PC-9 (cell line): ENCODE results near the gene PHLPP2. TPM values are rescaled to one million over a fixed set of nuclear protein-coding genes. Genes with fewer than 3 reads are reported as not detected.

Experiments used
- BruUV-seq: library from RNA; stranded (reverse); fragments of 400-500 nt; replicated peaks from 2 replicates; lab custom pipeline; 2021; lab: Mats Ljungman, UMichigan
- CTCF ChIA-PET: fragments of 300-600 bp; sonication (Branson Sonifier 250); formaldehyde crosslinking; loops from one replicate; lab custom pipeline; 2022; ENCODE audit warnings: antibody characterized with exemption; lab: Charles Lee
- POLR2A ChIA-PET: fragments of 300-600 bp; sonication (Branson Sonifier 250); formaldehyde crosslinking; loops from one replicate; lab custom pipeline; 2022; ENCODE audit warnings: antibody characterized with exemption; ENCODE audit not compliant: unreplicated experiment; lab: Charles Lee
- DNase-seq, 2 experiments: peaks; one replicate each; pipeline versions ENCODE4 v3.0.0 to v3.0.0-alpha.2; 2015 to 2022; ENCODE audit warnings: mixed read lengths in 1 of 2
- H2AFZ ChIP-seq: fragments of 200-600 bp; sonication (generic); 2 replicates; pipeline ENCODE4 v1.8.1; 2017; ENCODE audit warnings: antibody characterized with exemption
- H3F3A ChIP-seq: fragments of 200-600 bp; sonication (generic); 2 replicates; pipeline ENCODE4 v1.8.1; 2017; ENCODE audit warnings: antibody characterized with exemption, mild to moderate bottlenecking, low read depth; ENCODE audit not compliant: insufficient read depth
- H3K27ac ChIP-seq: fragments of 200-600 bp; sonication (generic); 2 replicates; pipeline ENCODE4 v1.6.1; 2016; ENCODE audit warnings: mixed run types
- H3K27me3 ChIP-seq: fragments of 200-600 bp; sonication (generic); 2 replicates; pipeline ENCODE4 v1.6.1; 2016; ENCODE audit warnings: low read depth, mixed run types; ENCODE audit not compliant: insufficient read depth
- H3K36me3 ChIP-seq: fragments of 200-600 bp; sonication (generic); 2 replicates; pipeline ENCODE4 v1.6.1; 2016; ENCODE audit warnings: low read depth, mixed run types
- H3K4me1 ChIP-seq: fragments of 200-600 bp; sonication (generic); replicated peaks from 2 replicates; pipeline ENCODE4 v1.6.1; 2016; ENCODE audit warnings: mixed run types; ENCODE audit not compliant: insufficient read depth
- H3K4me2 ChIP-seq: fragments of 200-600 bp; sonication (generic); 2 replicates; pipeline ENCODE4 v1.6.1; 2017; ENCODE audit warnings: mixed run types
- H3K4me3 ChIP-seq: fragments of 200-600 bp; sonication (generic); 2 replicates; pipeline ENCODE4 v1.6.1; 2016; ENCODE audit warnings: mixed run types
- H3K79me2 ChIP-seq: fragments of 200-600 bp; sonication (generic); 2 replicates; pipeline ENCODE4 v1.6.1; 2017; ENCODE audit warnings: low read depth, mixed run types
- H3K9me2 ChIP-seq: fragments of 200-600 bp; sonication (generic); 2 replicates; pipeline ENCODE4 v1.8.1; 2017; ENCODE audit warnings: mild to moderate bottlenecking; ENCODE audit not compliant: insufficient read depth
- H3K9me3 ChIP-seq: fragments of 200-600 bp; sonication (generic); 2 replicates; pipeline ENCODE4 v1.8.1; 2016; ENCODE audit warnings: low read depth; ENCODE audit not compliant: insufficient read depth
- H4K20me1 ChIP-seq: fragments of 200-600 bp; sonication (generic); 2 replicates; pipeline ENCODE4 v1.8.1; 2017; ENCODE audit not compliant: insufficient read depth
- CTCF ChIP-seq: fragments of 200-600 bp; sonication (generic); conservative IDR thresholded peaks from 2 replicates; pipeline ENCODE4 v1.6.1; 2017; ENCODE audit warnings: mixed run types, antibody characterized with exemption, mild to moderate bottlenecking, moderate library complexity
- EZH2 ChIP-seq: fragments of 200-600 bp; sonication (generic); IDR thresholded peaks from 2 replicates; pipeline ENCODE4 v1.8.0; 2017; ENCODE audit warnings: antibody characterized with exemption, low read depth
- intact Hi-C: fragments of 100-400 bp; cut with micrococcal nuclease; formaldehyde crosslinking; loops from one replicate; pipeline ENCODE4 v1.10.0; 2022; ENCODE audit not compliant: unreplicated experiment
- total RNA-seq: library from RNA; stranded (reverse); gene quantifications from 2 replicates; pipeline ENCODE4 v1.2.3, GENCODE V29; 2021

The PHLPP2 gene
- total RNA-seq, 1 experiment from 2014 or later, result 5.5 TPM

GRCh38 chr16:71769222-71769621 lies 44.7 kb upstream of the PHLPP2 start:
- no TSS peak for BruUV-seq
- DNase-seq, result no peak
- POLR2A ChIA-PET, result no interaction called here
- CTCF ChIA-PET, result no interaction called here
- peaks cover 38% of the 10 kb centered on the region; the same call in 1 of the 2 replicates for H3K36me3 ChIP-seq
- no peak overlapping the region for H3K27ac ChIP-seq
- no peaks in the 10 kb centered on the region for H3K9me2 ChIP-seq
- no peaks in the 10 kb centered on the region for H3K27me3 ChIP-seq
- TF ChIP-seq EZH2 (no peak), CTCF (no peak)
- peaks cover 17% of the 10 kb centered on the region; the same call in 1 of the 2 replicates for H3F3A ChIP-seq
- peaks cover 23% of the 10 kb centered on the region for H4K20me1 ChIP-seq
- H3K4me2 ChIP-seq, result no peak overlapping the region
- 0 out of 2 replicates have a peak, but pooled peaks cover 11% of the 10 kb centered on the region for H3K79me2 ChIP-seq
- no peaks in the 10 kb centered on the region; the same call in 1 of the 2 replicates for H3K4me1 ChIP-seq
- no peak overlapping the region for H2AFZ ChIP-seq
- H3K4me3 ChIP-seq, result no peak overlapping the region
- H3K9me3 ChIP-seq, result no peaks in the 10 kb centered on the region
- intact Hi-C loops, result no loop called here

DNA sequence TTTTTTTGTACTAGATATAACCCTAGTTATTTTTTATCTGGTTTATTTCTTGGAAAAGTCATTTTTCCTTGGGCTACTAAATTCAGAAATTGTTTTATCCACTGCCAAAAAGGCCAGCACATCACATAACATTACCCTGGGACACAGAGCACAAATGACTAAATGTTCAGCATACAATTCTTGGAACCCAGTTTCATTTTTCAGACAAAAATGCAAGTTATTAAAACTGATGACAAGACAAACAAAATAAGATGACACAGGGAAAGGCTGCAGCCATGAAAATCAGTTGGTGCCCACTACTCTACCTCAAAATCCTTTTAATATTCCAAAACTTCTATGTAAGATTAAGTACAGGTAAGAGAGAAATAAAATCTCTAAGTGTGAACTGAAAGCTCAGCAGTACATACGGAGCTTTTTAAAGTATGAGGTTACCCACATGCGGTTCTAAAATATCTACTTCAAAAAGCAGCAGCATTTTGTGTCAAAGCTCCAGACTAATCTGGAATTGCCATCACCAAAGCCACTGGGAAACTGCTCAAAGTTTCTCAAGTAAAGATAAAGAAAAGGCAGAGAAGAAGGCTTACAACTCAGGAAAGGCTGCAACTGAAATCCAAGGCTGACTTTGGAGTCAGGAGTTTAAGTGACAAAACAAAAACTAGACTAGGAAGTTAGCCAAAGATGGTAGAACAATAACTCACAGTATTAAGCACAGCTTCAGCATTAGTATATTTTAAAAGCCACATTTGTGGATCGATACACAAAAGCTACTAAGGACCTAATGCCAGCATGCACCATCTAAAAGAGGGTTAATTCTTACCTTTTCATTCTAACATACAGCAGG lies 42.8 kb upstream of the PHLPP2 start:
- Histone ChIP-seq H4K20me1 (peaks cover 15% of the 10 kb centered on the region), H3K9me2 (no peaks in the 10 kb centered on the region), H3K79me2 (0 out of 2 replicates have a peak, but pooled peaks cover 11% of the 10 kb centered on the region), H2AFZ (no peak overlapping the region), H3K9me3 (no peaks in the 10 kb centered on the region), H3K4me1 (no peaks in the 10 kb centered on the region; the same call in 1 of the 2 replicates), H3K27me3 (no peaks in the 10 kb centered on the region), H3K4me3 (no peak overlapping the region), H3F3A (peaks cover 22% of the 10 kb centered on the region), H3K4me2 (no peak overlapping the region), H3K36me3 (peaks cover 42% of the 10 kb centered on the region), H3K27ac (no peak overlapping the region)
- no peak for TF ChIP-seq CTCF
- no peak for TF ChIP-seq EZH2
- no peak for DNase-seq
- POLR2A ChIA-PET, result interaction anchor here (0.7 kb wide), 1 partner anchor 10 kb away, joined by 3 read pairs; no protein-coding TSS in a partner anchor
- CTCF ChIA-PET, result no interaction called here
- no TSS peak for BruUV-seq
- intact Hi-C loops, result no loop called here

- H3K4me2 ChIP-seq, result no peak overlapping the region
- peaks cover 10% of the 10 kb centered on the region for H3F3A ChIP-seq
- H3K9me3 ChIP-seq, result no peaks in the 10 kb centered on the region
- 0 out of 2 replicates have a peak, but pooled peaks cover 6% of the 10 kb centered on the region for H3K79me2 ChIP-seq
- H3K27me3 ChIP-seq, result no peaks in the 10 kb centered on the region
- no peaks in the 10 kb centered on the region for H3K9me2 ChIP-seq
- DNase-seq, result no peak
- H3K4me3 ChIP-seq, result no peak overlapping the region
- no peak overlapping the region for H3K27ac ChIP-seq
- peaks cover 43% of the 10 kb centered on the region for H3K36me3 ChIP-seq
- no peak for TF ChIP-seq CTCF
- no peak for TF ChIP-seq EZH2
- no peak overlapping the region for H2AFZ ChIP-seq
- no TSS peak for BruUV-seq
- intact Hi-C loops, result no loop called here
- no peaks in the 10 kb centered on the region for H3K4me1 ChIP-seq
- ChIA-PET CTCF (interaction anchor here (0.6 kb wide), 1 partner anchor 264 kb away, joined by 3 read pairs; no protein-coding TSS in a partner anchor), POLR2A (no interaction called here)
- H4K20me1 ChIP-seq, result peaks cover 7% of the 10 kb centered on the region; the same call in 1 of the 2 replicates
Observed at GRCh38 chr16:71762186-71762585, 37.7 kb upstream of the PHLPP2 start.
